Nucleus accumbens (tissue), 56 donors: ENCODE results near the gene MYLK3.
A peak's percentile ranks its signal among the peaks of the same experiment; 100 is the strongest.

Source experiments
- DNase-seq, 56 donors: peaks; one replicate each; lab custom pipeline; 2025; lab: John Stamatoyannopoulos, UW

Gene MYLK3

GRCh38 chr16:46762583-46762982 lies 14.4 kb upstream of the MYLK3 start:
- peak in 3 of 56 donors; percentile 5 to 18 (median 12) for DNase-seq

GRCh38 chr16:46759309-46759708 lies 11.2 kb upstream of the MYLK3 start:
- no peak for DNase-seq

GRCh38 chr16:46757339-46758050 lies 9.4 kb upstream of the MYLK3 start:
- peak in 1 of 56 donors; percentile 14 for DNase-seq

GRCh38 chr16:46756772-46757171 lies 8.6 kb upstream of the MYLK3 start:
- DNase-seq: no peak

- DNase-seq: no peak
Measured at GRCh38 chr16:46753015-46753414, 4.9 kb upstream of the MYLK3 start.

- DNase-seq: no peak
Measured at GRCh38 chr16:46751381-46751780, 3.2 kb upstream of the MYLK3 start.

- DNase-seq: peak in 2 of 56 donors; percentile 9 to 13
Measured at GRCh38 chr16:46748775-46749705, 896 bp upstream of the MYLK3 start.

- DNase-seq: no peak
Measured at GRCh38 chr16:46746821-46747776, 1.0 kb downstream of the MYLK3 start.

- no peak for DNase-seq
Measured at GRCh38 chr16:46745617-46746016, 2.5 kb downstream of the MYLK3 start.

GRCh38 chr16:46743232-46743719 lies 4.9 kb downstream of the MYLK3 start:
- DNase-seq: peak in 2 of 56 donors; percentile 1 to 8

- no peak for DNase-seq
Measured at GRCh38 chr16:46739934-46740333, 8.2 kb downstream of the MYLK3 start.

GRCh38 chr16:46737621-46738214 lies 10.4 kb downstream of the MYLK3 start:
- DNase-seq: no peak

- DNase-seq: no peak
Measured at GRCh38 chr16:46736695-46737094, 11.4 kb downstream of the MYLK3 start.

GRCh38 chr16:46733319-46733830 lies 14.8 kb downstream of the MYLK3 start:
- no peak for DNase-seq

GRCh38 chr16:46732561-46732960 lies 15.6 kb downstream of the MYLK3 start:
- DNase-seq: no peak

GRCh38 chr16:46731691-46732555 lies 16.2 kb downstream of the MYLK3 start:
- DNase-seq: no peak

GRCh38 chr16:46730801-46731690 lies 17.1 kb downstream of the MYLK3 start:
- DNase-seq: no peak

GRCh38 chr16:46730126-46730525 lies 18.0 kb downstream of the MYLK3 start:
- DNase-seq: no peak
